ENCODE data around the gene CYP2C19. TPM values are rescaled to one million over a fixed set of nuclear protein-coding genes. Genes with fewer than 3 reads are reported as not detected.
"Not testable (repeated sequence)": the region's sequence is repeated elsewhere in the genome, so short reads cannot be mapped to it uniquely, and the experiment has no call there.

CYP2C19 gene
- total RNA-seq, 2 donors from 2014 or later: 0.16 to 1.9 TPM

DNA sequence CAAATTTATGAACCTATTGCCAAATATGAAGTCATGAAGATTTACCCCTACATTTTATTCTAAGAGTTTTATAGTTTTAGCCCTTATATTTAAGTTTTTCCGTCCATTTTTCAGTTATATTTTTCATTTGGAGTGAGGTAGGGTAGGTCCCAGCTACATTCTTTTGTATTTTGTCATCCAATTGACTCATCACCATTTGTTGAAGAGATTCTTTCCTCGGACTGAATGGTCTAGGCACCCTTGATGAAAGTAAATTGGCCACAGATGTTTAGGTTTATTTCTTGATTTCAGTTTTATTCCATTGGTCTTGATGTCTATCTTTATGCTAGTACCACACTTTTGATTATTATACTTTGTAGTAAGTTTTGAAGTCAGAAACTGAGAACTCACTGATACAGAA, 22.7 kb downstream of the CYP2C19 start:
- no peak overlapping the region for H3K4me3 ChIP-seq
- TF ChIP-seq, protein P1, sequence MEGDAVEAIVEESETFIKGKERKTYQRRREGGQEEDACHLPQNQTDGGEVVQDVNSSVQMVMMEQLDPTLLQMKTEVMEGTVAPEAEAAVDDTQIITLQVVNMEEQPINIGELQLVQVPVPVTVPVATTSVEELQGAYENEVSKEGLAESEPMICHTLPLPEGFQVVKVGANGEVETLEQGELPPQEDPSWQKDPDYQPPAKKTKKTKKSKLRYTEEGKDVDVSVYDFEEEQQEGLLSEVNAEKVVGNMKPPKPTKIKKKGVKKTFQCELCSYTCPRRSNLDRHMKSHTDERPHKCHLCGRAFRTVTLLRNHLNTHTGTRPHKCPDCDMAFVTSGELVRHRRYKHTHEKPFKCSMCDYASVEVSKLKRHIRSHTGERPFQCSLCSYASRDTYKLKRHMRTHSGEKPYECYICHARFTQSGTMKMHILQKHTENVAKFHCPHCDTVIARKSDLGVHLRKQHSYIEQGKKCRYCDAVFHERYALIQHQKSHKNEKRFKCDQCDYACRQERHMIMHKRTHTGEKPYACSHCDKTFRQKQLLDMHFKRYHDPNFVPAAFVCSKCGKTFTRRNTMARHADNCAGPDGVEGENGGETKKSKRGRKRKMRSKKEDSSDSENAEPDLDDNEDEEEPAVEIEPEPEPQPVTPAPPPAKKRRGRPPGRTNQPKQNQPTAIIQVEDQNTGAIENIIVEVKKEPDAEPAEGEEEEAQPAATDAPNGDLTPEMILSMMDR (IDR thresholded peaks at IDR 0.05): no peak

DNA sequence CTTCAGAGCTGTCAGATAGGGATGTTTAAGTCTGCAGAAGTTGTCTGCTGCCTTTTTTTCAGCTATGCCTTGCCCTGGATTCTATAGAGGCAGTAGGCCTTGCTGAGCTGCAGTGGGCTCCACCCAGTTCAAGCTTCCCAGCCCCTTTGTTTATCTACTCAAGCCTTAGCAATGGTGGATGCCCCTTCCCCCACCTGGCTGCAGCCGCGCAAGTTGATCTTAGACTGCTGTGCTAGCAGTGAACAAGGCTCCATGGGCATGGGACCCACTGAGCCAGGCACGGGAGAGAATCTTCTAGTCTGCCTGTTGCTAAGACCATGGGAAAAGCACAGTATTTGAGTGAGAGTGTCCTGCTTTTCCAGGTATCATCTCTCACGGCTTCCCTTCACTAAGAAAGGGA, 38.1 kb downstream of the CYP2C19 start:
- intact Hi-C loops (cut with DNase I); H3K4me3 ChIP-seq; DNase-seq; H3K27me3 ChIP-seq; H3K27ac ChIP-seq; H3K9me3 ChIP-seq; H3K36me3 ChIP-seq; H3K9ac ChIP-seq (ENCODE audit: low read depth in 2 of 2, low read length in 2 of 2); H3K4me1 ChIP-seq: not testable (repeated sequence)

More for the DNA sequence above, 22.7 kb downstream of the CYP2C19 start:
- Histone ChIP-seq H3K36me3 (no peaks in the 10 kb centered on the region), H3K27ac (no peak overlapping the region), H3K9ac (ENCODE audit: low read depth in 2 of 2, low read length in 2 of 2) (no peak overlapping the region), H3K9me3 (no peaks in the 10 kb centered on the region), H3K4me1 (no peaks in the 10 kb centered on the region), H3K27me3 (no peaks in the 10 kb centered on the region)
- intact Hi-C loops (cut with DNase I): no loop called here
- DNase-seq: no peak

DNA sequence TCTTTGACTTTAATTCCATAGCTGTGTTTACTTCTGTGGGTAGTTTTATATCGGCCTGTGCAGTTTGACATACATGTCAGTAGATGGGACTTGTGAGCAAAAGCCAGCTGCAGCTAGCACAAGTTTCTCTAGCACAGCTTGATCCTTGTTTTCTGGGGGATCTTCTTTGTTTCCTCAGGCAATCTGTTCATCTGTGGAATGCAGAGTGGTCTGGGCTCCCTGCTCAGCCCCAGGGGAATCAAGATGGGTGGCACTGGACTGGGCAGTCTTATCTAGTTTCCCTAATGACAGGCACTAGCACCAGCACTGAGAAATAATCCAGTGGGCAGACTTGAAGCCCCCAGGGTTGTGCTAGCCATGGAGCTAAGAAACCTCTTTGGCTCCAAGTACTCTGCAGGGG, 40.8 kb downstream of the CYP2C19 start:
- Histone ChIP-seq H3K36me3 (no peaks in the 10 kb centered on the region), H3K27me3 (no peaks in the 10 kb centered on the region), H3K9me3 (no peaks in the 10 kb centered on the region), H3K27ac (no peak overlapping the region), H3K4me3 (no peak overlapping the region), H3K9ac (ENCODE audit: low read depth in 2 of 2, low read length in 2 of 2) (no peak overlapping the region), H3K4me1 (no peaks in the 10 kb centered on the region)
- TF ChIP-seq, protein P1 (IDR thresholded peaks at IDR 0.05): no peak
- no peak for DNase-seq
- intact Hi-C loops (cut with DNase I): no loop called here

DNA sequence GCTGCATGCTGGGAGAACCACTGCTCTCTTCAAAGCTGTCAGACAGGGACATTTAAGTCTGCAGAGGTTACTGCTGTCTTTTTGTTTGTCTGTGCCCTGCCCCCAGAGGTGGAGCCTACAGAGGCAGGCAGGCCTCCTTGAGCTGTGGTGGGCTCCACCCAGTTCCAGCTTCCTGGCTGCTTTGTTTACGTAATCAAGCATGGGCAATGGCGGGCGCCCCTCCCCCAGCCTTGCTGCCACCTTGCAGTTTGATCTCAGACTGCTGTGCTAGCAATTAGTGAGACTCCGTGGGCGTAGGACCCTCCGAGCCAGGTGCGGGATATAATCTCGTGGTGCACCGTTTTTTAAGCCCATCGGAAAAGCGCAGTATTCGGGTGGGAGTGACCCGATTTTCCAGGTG, 67.5 kb downstream of the CYP2C19 start:
- H3K27ac ChIP-seq; H3K27me3 ChIP-seq; H3K9me3 ChIP-seq; H3K4me1 ChIP-seq; H3K9ac ChIP-seq (ENCODE audit: low read depth in 2 of 2, low read length in 2 of 2); H3K36me3 ChIP-seq; H3K4me3 ChIP-seq; DNase-seq; intact Hi-C loops (cut with DNase I): not testable (repeated sequence)

DNA sequence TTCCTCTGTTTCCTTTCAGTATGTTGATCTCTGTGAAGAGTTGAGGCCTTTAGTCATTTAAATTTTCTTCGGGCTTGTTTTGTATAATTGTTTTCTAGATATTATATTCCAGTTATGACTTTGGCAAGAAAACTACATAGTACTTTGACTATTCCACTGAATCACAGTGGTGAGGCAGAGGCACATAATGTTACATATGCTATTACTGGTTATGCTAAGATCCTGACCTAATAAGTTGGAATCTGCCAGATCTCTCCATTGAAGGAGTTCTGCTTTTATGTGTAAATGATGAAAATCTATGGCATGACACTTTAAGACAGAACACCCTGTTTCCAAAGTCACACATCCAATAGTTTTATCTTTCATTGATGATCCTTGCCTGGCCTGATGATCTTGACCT, 83.7 kb downstream of the CYP2C19 start:
- Histone ChIP-seq H3K9me3 (no peaks in the 10 kb centered on the region), H3K36me3 (no peaks in the 10 kb centered on the region), H3K27ac (no peak overlapping the region), H3K4me3 (no peak overlapping the region), H3K9ac (ENCODE audit: low read depth in 2 of 2, low read length in 2 of 2) (no peak overlapping the region), H3K4me1 (no peaks in the 10 kb centered on the region), H3K27me3 (no peaks in the 10 kb centered on the region)
- intact Hi-C loops (cut with DNase I): no loop called here
- no peak for DNase-seq
- TF ChIP-seq, protein P1 (IDR thresholded peaks at IDR 0.05): no peak

DNA sequence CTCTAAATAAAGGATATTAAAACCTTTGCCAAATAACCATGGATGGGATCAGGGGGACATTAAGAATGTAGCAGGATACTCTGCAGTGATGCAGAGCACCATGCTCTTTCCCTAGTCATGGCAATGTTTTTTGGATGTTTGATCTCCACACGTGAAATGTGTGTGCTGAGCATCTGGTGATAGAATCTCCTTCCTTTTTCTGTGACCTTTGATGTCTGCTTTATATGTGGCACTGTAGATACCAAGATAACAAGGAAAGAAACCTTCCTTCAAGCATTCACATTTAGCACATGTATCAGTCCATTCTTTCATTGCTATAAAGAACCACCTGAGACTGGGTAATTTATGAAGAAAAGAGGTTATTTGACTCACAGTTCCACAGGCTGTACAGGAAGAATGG, 88.3 kb downstream of the CYP2C19 start:
- no peaks in the 10 kb centered on the region for H3K36me3 ChIP-seq
- TF ChIP-seq, protein P1 (IDR thresholded peaks at IDR 0.05): no peak
- no peaks in the 10 kb centered on the region for H3K9me3 ChIP-seq
- intact Hi-C loops (cut with DNase I): no loop called here
- H3K9ac ChIP-seq (ENCODE audit: low read depth in 2 of 2, low read length in 2 of 2): no peak overlapping the region
- no peaks in the 10 kb centered on the region for H3K27me3 ChIP-seq
- no peak overlapping the region for H3K27ac ChIP-seq
- H3K4me1 ChIP-seq: no peaks in the 10 kb centered on the region
- no peak for DNase-seq
- H3K4me3 ChIP-seq: no peak overlapping the region

DNA sequence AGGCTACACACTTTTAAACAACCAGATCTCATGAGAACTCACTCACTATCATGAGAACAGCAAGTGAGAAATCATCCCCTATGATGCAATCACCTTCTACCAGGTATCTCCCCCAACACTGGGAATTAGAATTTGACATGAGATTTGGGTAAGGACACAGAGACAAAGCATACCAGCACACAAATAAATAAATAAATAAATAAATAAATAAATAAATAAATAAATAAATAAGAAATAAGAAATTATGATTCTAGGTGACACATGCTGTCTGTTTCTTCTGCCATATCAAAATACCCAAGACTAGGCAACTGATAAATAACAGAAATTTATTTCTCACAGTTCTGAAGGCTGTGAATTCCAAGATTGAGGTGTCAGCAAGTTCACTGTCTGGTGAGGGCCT, 88.8 kb downstream of the CYP2C19 start:
- intact Hi-C loops (cut with DNase I): no loop called here
- Histone ChIP-seq H3K27ac (no peak overlapping the region), H3K36me3 (no peaks in the 10 kb centered on the region), H3K27me3 (no peaks in the 10 kb centered on the region), H3K9me3 (no peaks in the 10 kb centered on the region), H3K9ac (ENCODE audit: low read depth in 2 of 2, low read length in 2 of 2) (no peak overlapping the region), H3K4me3 (no peak overlapping the region), H3K4me1 (no peaks in the 10 kb centered on the region)
- TF ChIP-seq, protein P1 (IDR thresholded peaks at IDR 0.05): no peak
- no peak for DNase-seq
